ENCODE measurements around the gene DTNA. TPM values are rescaled to one million over a fixed set of nuclear protein-coding genes. Genes with fewer than 3 reads are reported as not detected.

The DTNA gene
- total and polyA plus RNA-seq, 3 experiments from 2014 or later, result not detected

DNA sequence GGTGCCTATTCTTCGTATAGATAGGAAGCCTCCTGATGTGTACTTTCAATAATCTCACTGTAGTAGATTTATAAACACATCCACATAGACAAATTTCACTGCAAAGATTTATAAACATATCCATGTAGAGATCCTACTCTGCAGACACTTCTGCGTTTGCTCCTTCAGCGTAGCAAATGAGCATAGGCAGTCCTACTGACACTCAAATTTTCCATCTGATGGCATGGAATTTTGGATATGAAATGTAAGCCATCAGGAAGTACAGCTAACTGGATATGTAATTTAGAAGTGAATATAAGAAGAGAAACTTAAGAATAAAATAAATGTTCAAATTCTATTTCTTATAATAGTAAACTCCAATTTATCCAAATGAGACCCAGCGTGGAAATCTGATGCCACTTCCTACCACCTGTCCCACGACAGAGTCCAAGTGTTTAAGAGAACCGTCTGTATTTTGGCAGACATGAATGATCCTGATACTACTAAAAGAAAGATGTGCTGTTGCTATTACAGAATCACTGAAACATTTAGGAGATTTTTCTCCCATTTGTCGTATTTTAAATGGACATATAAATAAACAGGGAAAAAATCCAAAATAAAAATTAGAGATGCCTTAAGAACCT is 86.0 kb downstream of the DTNA start:
- Mint-ChIP-seq H3K27me3 (peaks cover 0 to 17% of the 10 kb centered on the region in 2 donors), H3K36me3 (peaks cover 0 to 1% (median 0%) of the 10 kb centered on the region in 3 donors), H3K9me3 (peaks cover 0 to 4% (median 0%) of the 10 kb centered on the region in 5 donors), H3K4me1 (no peaks in the 10 kb centered on the region), H3K27ac (no peak overlapping the region), H3K4me3 (no peak overlapping the region)
- Histone ChIP-seq H3K4me1 (ENCODE audit: insufficient read depth, low read length) (no peaks in the 10 kb centered on the region), H3K36me3 (ENCODE audit: insufficient read depth, low read length) (no peaks in the 10 kb centered on the region), H3K9me3 (ENCODE audit: low read length) (no peaks in the 10 kb centered on the region), H3K27me3 (ENCODE audit: insufficient read depth, low read length, poor library complexity, severe bottlenecking) (no peaks in the 10 kb centered on the region), H3K27ac (ENCODE audit: low read depth, low read length) (no peak overlapping the region), H3K4me3 (ENCODE audit: low read length) (no peak overlapping the region)
- ChIA-PET POLR2A (no interaction called here), CTCF (no interaction called here)
- DNase-seq, result no peak

DNA sequence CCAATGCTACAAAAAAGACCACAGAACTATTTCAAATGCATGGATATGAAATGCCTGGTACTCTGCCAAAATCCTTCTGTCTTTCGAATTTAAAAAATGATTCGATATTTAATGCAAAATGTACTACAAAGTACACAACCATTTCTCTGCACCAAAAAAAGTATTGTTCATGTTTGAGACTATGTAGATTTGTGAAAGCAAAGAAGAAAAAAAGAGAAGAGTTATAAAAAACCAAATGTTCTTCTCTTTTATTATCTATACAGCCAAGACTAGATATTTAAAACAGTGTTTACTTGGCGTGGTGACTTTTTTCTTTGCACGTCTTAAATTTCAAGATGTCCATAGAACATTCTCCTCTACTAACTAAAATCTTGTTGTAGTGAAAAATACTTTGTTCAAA is 89.2 kb downstream of the DTNA start:
- H3K27me3 ChIP-seq (ENCODE audit: insufficient read depth, low read length, poor library complexity, severe bottlenecking), result no peaks in the 10 kb centered on the region
- no peak overlapping the region for H3K27ac Mint-ChIP-seq
- no peak overlapping the region for H3K4me3 Mint-ChIP-seq
- no peaks in the 10 kb centered on the region for H3K36me3 Mint-ChIP-seq
- DNase-seq, result no peak
- no peaks in the 10 kb centered on the region for H3K4me1 ChIP-seq (ENCODE audit: insufficient read depth, low read length)
- CTCF ChIA-PET, result no interaction called here
- H3K27me3 Mint-ChIP-seq, result peaks cover 4 to 14% of the 10 kb centered on the region in 2 donors
- no peaks in the 10 kb centered on the region for H3K4me1 Mint-ChIP-seq
- no peak overlapping the region for H3K27ac ChIP-seq (ENCODE audit: low read depth, low read length)
- no peaks in the 10 kb centered on the region for H3K9me3 ChIP-seq (ENCODE audit: low read length)
- POLR2A ChIA-PET, result no interaction called here
- H3K9me3 Mint-ChIP-seq, result no peaks in the 10 kb centered on the region
- H3K4me3 ChIP-seq (ENCODE audit: low read length), result no peak overlapping the region
- no peaks in the 10 kb centered on the region for H3K36me3 ChIP-seq (ENCODE audit: insufficient read depth, low read length)

GRCh38 chr18:34800381-34800780 is 90.3 kb downstream of the DTNA start:
- Mint-ChIP-seq H3K27me3 (peaks cover 4 to 14% of the 10 kb centered on the region in 2 donors), H3K4me1 (no peaks in the 10 kb centered on the region), H3K27ac (no peak overlapping the region), H3K9me3 (no peaks in the 10 kb centered on the region), H3K36me3 (no peaks in the 10 kb centered on the region), H3K4me3 (no peak overlapping the region)
- Histone ChIP-seq H3K4me3 (ENCODE audit: low read length) (no peak overlapping the region), H3K27ac (ENCODE audit: low read depth, low read length) (no peak overlapping the region), H3K36me3 (ENCODE audit: insufficient read depth, low read length) (no peaks in the 10 kb centered on the region), H3K27me3 (ENCODE audit: insufficient read depth, low read length, poor library complexity, severe bottlenecking) (no peaks in the 10 kb centered on the region), H3K9me3 (ENCODE audit: low read length) (no peaks in the 10 kb centered on the region), H3K4me1 (ENCODE audit: insufficient read depth, low read length) (no peaks in the 10 kb centered on the region)
- POLR2A ChIA-PET, result no interaction called here
- CTCF ChIA-PET, result no interaction called here
- no peak for DNase-seq

DNA sequence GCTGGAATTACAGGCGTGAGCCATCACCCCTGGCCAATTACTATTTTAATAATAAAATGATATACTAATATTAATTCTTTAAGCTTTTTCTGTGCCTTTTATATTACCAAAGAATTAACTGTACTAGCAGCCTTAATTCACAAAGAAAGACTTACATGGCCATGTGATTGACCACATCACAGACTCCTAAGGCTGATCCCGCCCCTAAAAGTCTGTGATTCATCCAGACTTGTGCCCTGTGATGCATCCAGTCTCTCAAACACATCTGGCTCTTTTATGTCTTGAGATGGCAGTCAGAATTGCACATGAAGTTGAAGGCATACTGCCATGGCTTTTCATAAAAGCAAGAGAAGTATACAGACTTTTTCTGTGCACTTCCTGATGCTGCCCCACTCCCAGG is 91.7 kb downstream of the DTNA start:
- DNase-seq, result no peak
- no peak overlapping the region for H3K4me3 Mint-ChIP-seq
- Histone ChIP-seq H3K36me3 (ENCODE audit: insufficient read depth, low read length) (no peaks in the 10 kb centered on the region), H3K27ac (ENCODE audit: low read depth, low read length) (no peak overlapping the region), H3K4me1 (ENCODE audit: insufficient read depth, low read length) (no peaks in the 10 kb centered on the region), H3K9me3 (ENCODE audit: low read length) (no peaks in the 10 kb centered on the region), H3K27me3 (ENCODE audit: insufficient read depth, low read length, poor library complexity, severe bottlenecking) (no peaks in the 10 kb centered on the region), H3K4me3 (ENCODE audit: low read length) (no peak overlapping the region)
- no peaks in the 10 kb centered on the region for H3K36me3 Mint-ChIP-seq
- H3K27me3 Mint-ChIP-seq, result peaks cover 4 to 12% of the 10 kb centered on the region in 2 donors
- H3K4me1 Mint-ChIP-seq, result no peaks in the 10 kb centered on the region
- CTCF ChIA-PET, result no interaction called here
- no peaks in the 10 kb centered on the region for H3K9me3 Mint-ChIP-seq
- H3K27ac Mint-ChIP-seq, result no peak overlapping the region
- POLR2A ChIA-PET, result no interaction called here

GRCh38 chr18:34802959-34803358 is 92.9 kb downstream of the DTNA start:
- Histone ChIP-seq H3K4me3 (ENCODE audit: low read length) (no peak overlapping the region), H3K27me3 (ENCODE audit: insufficient read depth, low read length, poor library complexity, severe bottlenecking) (no peaks in the 10 kb centered on the region), H3K36me3 (ENCODE audit: insufficient read depth, low read length) (no peaks in the 10 kb centered on the region), H3K4me1 (ENCODE audit: insufficient read depth, low read length) (no peaks in the 10 kb centered on the region), H3K27ac (ENCODE audit: low read depth, low read length) (no peak overlapping the region), H3K9me3 (ENCODE audit: low read length) (no peaks in the 10 kb centered on the region)
- Mint-ChIP-seq H3K27ac (no peak overlapping the region), H3K4me1 (no peaks in the 10 kb centered on the region), H3K27me3 (peaks cover 2 to 4% of the 10 kb centered on the region in 2 donors), H3K4me3 (no peak overlapping the region), H3K9me3 (no peaks in the 10 kb centered on the region), H3K36me3 (no peaks in the 10 kb centered on the region)
- ChIA-PET POLR2A (no interaction called here), CTCF (no interaction called here)
- no peak for DNase-seq

GRCh38 chr18:34803877-34804400 is 93.8 kb downstream of the DTNA start:
- Mint-ChIP-seq H3K9me3 (no peaks in the 10 kb centered on the region), H3K36me3 (no peaks in the 10 kb centered on the region), H3K27me3 (peaks cover 2 to 4% of the 10 kb centered on the region in 2 donors), H3K4me3 (no peak overlapping the region), H3K4me1 (no peaks in the 10 kb centered on the region), H3K27ac (no peak overlapping the region)
- DNase-seq, result no peak
- no peaks in the 10 kb centered on the region for H3K9me3 ChIP-seq (ENCODE audit: low read length)
- H3K4me1 ChIP-seq (ENCODE audit: insufficient read depth, low read length), result no peaks in the 10 kb centered on the region
- H3K27ac ChIP-seq (ENCODE audit: low read depth, low read length), result no peak overlapping the region
- H3K4me3 ChIP-seq (ENCODE audit: low read length), result no peak overlapping the region
- no peaks in the 10 kb centered on the region for H3K36me3 ChIP-seq (ENCODE audit: insufficient read depth, low read length)
- no peaks in the 10 kb centered on the region for H3K27me3 ChIP-seq (ENCODE audit: insufficient read depth, low read length, poor library complexity, severe bottlenecking)
- CTCF ChIA-PET, result no interaction called here
- POLR2A ChIA-PET, result no interaction called here

DNA sequence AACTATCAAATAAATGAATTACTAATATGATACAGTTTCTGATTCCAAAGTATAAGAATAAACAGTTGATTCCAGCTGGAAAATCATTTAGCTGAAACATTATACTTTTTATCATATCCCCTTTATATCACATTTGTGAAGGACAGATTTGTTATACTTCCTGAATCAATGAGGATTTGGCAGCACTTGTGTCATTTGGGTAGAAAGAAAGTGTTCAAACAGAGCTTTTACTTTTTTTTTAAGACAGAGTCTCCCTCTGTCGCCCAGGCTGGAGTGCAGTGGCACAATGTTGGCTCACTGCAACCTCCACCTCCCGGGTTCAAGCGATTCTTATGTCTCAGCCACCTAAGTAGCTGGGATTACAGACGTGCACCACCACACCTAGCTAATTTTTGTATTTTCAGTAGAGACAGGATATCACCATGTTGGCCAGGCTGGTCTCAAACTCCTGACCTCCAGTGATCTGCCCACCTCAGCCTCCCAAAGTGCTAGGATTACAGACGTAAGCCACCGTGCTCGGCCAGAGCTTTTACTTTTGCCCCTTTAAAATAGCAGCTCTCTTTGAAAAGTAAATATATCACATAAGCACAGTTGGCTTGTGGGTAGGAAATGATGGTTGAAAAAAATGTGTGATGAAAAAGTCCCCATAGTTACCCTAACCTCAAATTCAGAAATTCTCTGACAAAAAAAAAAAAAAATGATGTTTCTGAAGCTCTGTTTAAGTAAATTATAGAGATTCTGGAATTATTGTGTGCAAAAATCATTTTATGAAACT is 95.2 kb downstream of the DTNA start:
- no peak overlapping the region for H3K4me3 ChIP-seq (ENCODE audit: low read length)
- H3K27ac Mint-ChIP-seq, result no peak overlapping the region
- H3K4me3 Mint-ChIP-seq, result no peak overlapping the region
- no peak overlapping the region for H3K27ac ChIP-seq (ENCODE audit: low read depth, low read length)
- H3K36me3 ChIP-seq (ENCODE audit: insufficient read depth, low read length), result no peaks in the 10 kb centered on the region
- DNase-seq, result no peak
- peaks cover 0 to 4% of the 10 kb centered on the region in 2 donors for H3K27me3 Mint-ChIP-seq
- no peaks in the 10 kb centered on the region for H3K4me1 ChIP-seq (ENCODE audit: insufficient read depth, low read length)
- no peaks in the 10 kb centered on the region for H3K36me3 Mint-ChIP-seq
- H3K9me3 Mint-ChIP-seq, result no peaks in the 10 kb centered on the region
- CTCF ChIA-PET, result no interaction called here
- H3K9me3 ChIP-seq (ENCODE audit: low read length), result no peaks in the 10 kb centered on the region
- H3K27me3 ChIP-seq (ENCODE audit: insufficient read depth, low read length, poor library complexity, severe bottlenecking), result no peaks in the 10 kb centered on the region
- H3K4me1 Mint-ChIP-seq, result no peaks in the 10 kb centered on the region
- POLR2A ChIA-PET, result no interaction called here

- Histone ChIP-seq H3K27me3 (ENCODE audit: insufficient read depth, low read length, poor library complexity, severe bottlenecking) (no peaks in the 10 kb centered on the region), H3K4me3 (ENCODE audit: low read length) (no peak overlapping the region), H3K9me3 (ENCODE audit: low read length) (no peaks in the 10 kb centered on the region), H3K4me1 (ENCODE audit: insufficient read depth, low read length) (no peaks in the 10 kb centered on the region), H3K36me3 (ENCODE audit: insufficient read depth, low read length) (no peaks in the 10 kb centered on the region), H3K27ac (ENCODE audit: low read depth, low read length) (no peak overlapping the region)
- ChIA-PET POLR2A (no interaction called here), CTCF (no interaction called here)
- H3K27ac Mint-ChIP-seq, result no peak overlapping the region
- no peak overlapping the region for H3K4me3 Mint-ChIP-seq
- no peaks in the 10 kb centered on the region for H3K36me3 Mint-ChIP-seq
- no peak for DNase-seq
- H3K4me1 Mint-ChIP-seq, result no peaks in the 10 kb centered on the region
- H3K27me3 Mint-ChIP-seq, result peaks cover 0 to 6% of the 10 kb centered on the region in 2 donors
- H3K9me3 Mint-ChIP-seq, result no peaks in the 10 kb centered on the region
Observed at GRCh38 chr18:34805878-34806351, 95.8 kb downstream of the DTNA start.

Measured in CD8-positive, alpha-beta memory T cell (primary cell).